ENCODE measurements around the gene CCDC146. TPM values are rescaled to one million over a fixed set of nuclear protein-coding genes. Genes with fewer than 3 reads are reported as not detected.
A peak's percentile ranks its signal among the peaks of the same experiment; 100 is the strongest.

CCDC146 gene
- total RNA-seq, 1 experiment from 2014 or later: 0.72 TPM

DNA sequence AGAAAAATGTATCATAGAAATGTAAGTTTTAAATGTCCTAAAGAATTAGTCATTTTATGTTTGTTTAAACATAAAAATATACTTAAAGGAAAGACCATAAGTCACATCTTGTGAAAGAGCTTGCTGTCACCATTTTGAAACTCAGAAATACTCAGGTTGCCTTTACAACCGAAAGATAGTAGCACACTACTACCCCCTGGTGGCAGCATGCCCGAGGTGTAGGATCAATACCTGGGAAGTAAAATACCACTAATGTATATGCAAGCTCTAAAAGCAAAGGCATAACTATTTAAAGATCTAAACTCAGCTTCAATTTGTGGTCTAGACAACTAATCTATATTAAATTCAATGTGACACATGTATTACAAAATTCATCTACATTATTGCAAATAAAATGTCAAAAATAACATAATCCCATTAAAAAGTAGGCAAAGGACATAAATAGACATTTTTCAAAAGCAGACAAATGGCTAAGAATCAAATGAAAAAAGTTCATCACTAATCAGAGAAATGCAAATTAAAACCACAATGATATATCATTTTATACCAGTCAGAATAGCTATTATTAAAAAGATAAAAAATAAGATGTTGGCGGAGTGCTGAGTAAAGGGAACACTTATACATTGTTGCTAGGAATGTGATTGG is 124.9 kb downstream of the CCDC146 start:
- no peaks in the 10 kb centered on the region for H3K36me3 Mint-ChIP-seq (ENCODE audit: insufficient read depth in 1 of 3, low read depth in 3 of 3)
- no peaks in the 10 kb centered on the region for H3K27me3 Mint-ChIP-seq (ENCODE audit: low read depth)
- peak; percentile 93 for TF ChIP-seq CTCF (conservative IDR thresholded peaks at IDR 0.05)
- no CpG with 5 or more reads among the region's 3 CpGs for WGBS (ENCODE audit: extremely low coverage, insufficient read length, low lambda C conversion rate)
- H2AFZ ChIP-seq (ENCODE audit: low read length): no peak overlapping the region
- H3T11ph ChIP-seq (ENCODE audit: low read length): no peak overlapping the region
- no peak overlapping the region for H2BK20ac ChIP-seq (ENCODE audit: low read depth, low read length, poor library complexity, severe bottlenecking)
- DNase-seq: peak; percentile 78
- H3K4me3 Mint-ChIP-seq: no peak overlapping the region
- H2BK120ac ChIP-seq (ENCODE audit: low read depth, low read length, poor library complexity, severe bottlenecking): no peak overlapping the region
- no peaks in the 10 kb centered on the region for H4K20me1 ChIP-seq (ENCODE audit: control insufficient read depth, insufficient read depth, insufficient read length)
- no peaks in the 10 kb centered on the region for H3K27me3 ChIP-seq (ENCODE audit: insufficient read depth, low read length)
- no peak overlapping the region for H4K91ac ChIP-seq (ENCODE audit: insufficient read length, low read depth, low read length)
- H3K9me3 Mint-ChIP-seq: no peaks in the 10 kb centered on the region; a peak in 1 of 5 replicates
- no peaks in the 10 kb centered on the region for H3K79me2 ChIP-seq (ENCODE audit: insufficient read depth, low read length)
- no peak overlapping the region for H3K23ac ChIP-seq (ENCODE audit: insufficient read length, low read depth, low read length)
- no peaks in the 10 kb centered on the region for H3K9me3 ChIP-seq (ENCODE audit: control insufficient read depth, low read depth, low read length)
- no peak overlapping the region for H3K56ac ChIP-seq (ENCODE audit: insufficient read length, low read depth, low read length)
- no peak overlapping the region for H2BK5ac ChIP-seq (ENCODE audit: insufficient read length, low read length)
- H3K18ac ChIP-seq (ENCODE audit: insufficient read length, low read depth, low read length): no peak overlapping the region
- H4K8ac ChIP-seq (replicated peaks; ENCODE audit: insufficient read length, low read depth, low read length): no peak overlapping the region
- H3K4me2 ChIP-seq (ENCODE audit: insufficient read depth, insufficient read length, low read length): no peak overlapping the region
- no peak overlapping the region for H3K14ac ChIP-seq (ENCODE audit: insufficient read depth, low read length)
- H3K9ac ChIP-seq (ENCODE audit: extremely low read depth, insufficient read length, low read length): no peak overlapping the region
- no peaks in the 10 kb centered on the region for H3K79me1 ChIP-seq (ENCODE audit: insufficient read depth, low read depth, low read length, poor library complexity, severe bottlenecking)
- H2BK15ac ChIP-seq (ENCODE audit: low read depth, low read length): no peak overlapping the region
- no peak overlapping the region for H3K27ac Mint-ChIP-seq
- no peak overlapping the region for H2BK12ac ChIP-seq (ENCODE audit: insufficient read length, low read depth, low read length)
- peaks cover 9 to 15% of the 10 kb centered on the region in 2 experiments for H3K4me1 Mint-ChIP-seq
- no peak overlapping the region for H3K27ac ChIP-seq (ENCODE audit: insufficient read length, low read depth, low read length)
- no peak overlapping the region for H3K4ac ChIP-seq (ENCODE audit: low read depth, low read length)
- H3K23me2 ChIP-seq (ENCODE audit: insufficient read length, low read depth, low read length, poor library complexity, severe bottlenecking): no peaks in the 10 kb centered on the region
- peaks cover 3% of the 10 kb centered on the region; the same call in 1 of the 2 replicates for H3K4me1 ChIP-seq (ENCODE audit: insufficient read depth, low read length)
- H4K5ac ChIP-seq (ENCODE audit: insufficient read length, low read depth, low read length): no peak overlapping the region
- H2AK5ac ChIP-seq (ENCODE audit: insufficient read length, low read length): no peak overlapping the region

All from H9 (cell line).